Endodermal cell (in vitro differentiated cells): ENCODE data around the gene NFIA. TPM values are rescaled to one million over a fixed set of nuclear protein-coding genes. Genes with fewer than 3 reads are reported as not detected.

ENCODE experiments used
- DNase-seq: peaks from one replicate; pipeline ENCODE4 v3.0.0-alpha.2; 2017
- H3K27ac ChIP-seq: 2 replicates; pipeline ENCODE4 v1.5.1; 2013; ENCODE audit warnings: mild to moderate bottlenecking, low read depth, low read length, moderate library complexity
- H3K27me3 ChIP-seq: 2 replicates; pipeline ENCODE4 v1.6.1; 2013; ENCODE audit warnings: mild to moderate bottlenecking, low read length, moderate library complexity; ENCODE audit not compliant: insufficient read depth, control insufficient read depth, poor library complexity, severe bottlenecking
- H3K36me3 ChIP-seq: 2 replicates; pipeline ENCODE4 v1.7.0; 2013; ENCODE audit warnings: mild to moderate bottlenecking, low read length, moderate library complexity; ENCODE audit not compliant: control insufficient read depth, insufficient read depth
- H3K4me1 ChIP-seq: one replicate; pipeline ENCODE4 v1.7.0; 2013; ENCODE audit warnings: low read length; ENCODE audit not compliant: control insufficient read depth, insufficient read depth
- H3K4me3 ChIP-seq: 2 replicates; pipeline ENCODE4 v1.5.1; 2013; ENCODE audit warnings: mild to moderate bottlenecking, low read length, moderate library complexity
- H3K9ac ChIP-seq: 2 replicates; pipeline ENCODE4 v1.6.1; 2013; ENCODE audit warnings: mild to moderate bottlenecking, low read length, moderate library complexity; ENCODE audit not compliant: poor library complexity, severe bottlenecking; ENCODE audit errors: extremely low read depth
- H3K9me3 ChIP-seq: 2 replicates; pipeline ENCODE4 v1.6.1; 2013; ENCODE audit warnings: mild to moderate bottlenecking, low read length, moderate library complexity; ENCODE audit not compliant: control insufficient read depth
- H3K27ac Mint-ChIP-seq: 2 replicates; pipeline ENCODE4 v1.8.0; 2020; ENCODE audit warnings: mixed read lengths
- H3K27me3 Mint-ChIP-seq: 2 replicates; pipeline ENCODE4 v1.8.0; 2021; ENCODE audit warnings: mild to moderate bottlenecking, mixed read lengths; ENCODE audit not compliant: insufficient read depth
- H3K36me3 Mint-ChIP-seq: 2 replicates; pipeline ENCODE4 v1.8.0; 2020; ENCODE audit warnings: low read depth, mixed read lengths
- H3K4me1 Mint-ChIP-seq: 2 replicates; pipeline ENCODE4 v1.8.0; 2020; ENCODE audit warnings: mixed read lengths
- H3K4me3 Mint-ChIP-seq: 2 replicates; pipeline ENCODE4 v1.8.0; 2020; ENCODE audit warnings: mild to moderate bottlenecking, moderate library complexity, mixed read lengths
- H3K9me3 Mint-ChIP-seq: 2 replicates; pipeline ENCODE4 v1.8.0; 2020; ENCODE audit warnings: mild to moderate bottlenecking, mixed read lengths
- WGBS, 2 experiments: methylation state at CpG; one replicate each; pipeline versions ENCODE4 v1.1.5 to v1.1.7; 2013; ENCODE audit warnings: missing lambda C conversion rate in 2 of 2, mixed read lengths in 1 of 2; ENCODE audit not compliant: insufficient coverage in 1 of 2, insufficient read length in 1 of 2; 5-methylcytosine and 5-hydroxymethylcytosine counted together
- total RNA-seq, 2 donors: library from RNA; stranded (reverse); fragmentation: NEBNext Ultra II Directional in 1 of 2; extraction: Animal tissue kit (Norgen Biotek cat#: 25700) in 1 of 2; gene quantifications; 2 replicates in 1 of 2; 3 replicates in 1 of 2; pipeline ENCODE4 v1.2.1, GENCODE V29; 2021
- TF ChIP-seq, protein P1 (sequence below): fragments of 200-600 bp; sonication (generic); conservative IDR thresholded peaks from 2 replicates; pipeline ENCODE4 v1.5.0; 2021; ENCODE audit warnings: antibody characterized with exemption, mild to moderate bottlenecking

The NFIA gene
- total RNA-seq, 2 donors from 2014 or later: 2.3 to 3.8 TPM

DNA sequence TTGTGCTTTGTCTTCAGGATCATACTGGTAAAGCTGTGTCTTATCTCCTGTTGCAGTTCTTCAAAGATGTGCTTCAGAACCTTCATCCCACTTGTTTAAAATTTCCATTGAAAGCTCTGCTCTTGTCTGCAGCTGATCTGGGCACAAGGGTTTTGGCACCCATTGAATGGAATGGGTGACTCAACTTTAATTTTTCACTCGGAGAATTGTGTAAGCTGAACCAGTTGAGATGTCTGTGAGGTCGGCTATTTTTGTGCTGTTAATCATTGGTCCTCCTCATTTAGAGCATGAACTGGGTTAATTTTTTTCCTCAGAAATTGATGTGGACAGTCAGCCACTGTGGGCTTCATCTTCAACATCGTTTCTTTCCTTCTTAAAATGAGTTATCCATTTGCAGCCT, 390.5 kb downstream of the NFIA start:
- H3K4me3 ChIP-seq: no peak overlapping the region
- H3K27ac ChIP-seq: no peak overlapping the region
- H3K9me3 Mint-ChIP-seq: no peaks in the 10 kb centered on the region
- H3K27me3 Mint-ChIP-seq: peaks cover 76% of the 10 kb centered on the region
- no peaks in the 10 kb centered on the region for H3K4me1 Mint-ChIP-seq
- TF ChIP-seq, protein P1, sequence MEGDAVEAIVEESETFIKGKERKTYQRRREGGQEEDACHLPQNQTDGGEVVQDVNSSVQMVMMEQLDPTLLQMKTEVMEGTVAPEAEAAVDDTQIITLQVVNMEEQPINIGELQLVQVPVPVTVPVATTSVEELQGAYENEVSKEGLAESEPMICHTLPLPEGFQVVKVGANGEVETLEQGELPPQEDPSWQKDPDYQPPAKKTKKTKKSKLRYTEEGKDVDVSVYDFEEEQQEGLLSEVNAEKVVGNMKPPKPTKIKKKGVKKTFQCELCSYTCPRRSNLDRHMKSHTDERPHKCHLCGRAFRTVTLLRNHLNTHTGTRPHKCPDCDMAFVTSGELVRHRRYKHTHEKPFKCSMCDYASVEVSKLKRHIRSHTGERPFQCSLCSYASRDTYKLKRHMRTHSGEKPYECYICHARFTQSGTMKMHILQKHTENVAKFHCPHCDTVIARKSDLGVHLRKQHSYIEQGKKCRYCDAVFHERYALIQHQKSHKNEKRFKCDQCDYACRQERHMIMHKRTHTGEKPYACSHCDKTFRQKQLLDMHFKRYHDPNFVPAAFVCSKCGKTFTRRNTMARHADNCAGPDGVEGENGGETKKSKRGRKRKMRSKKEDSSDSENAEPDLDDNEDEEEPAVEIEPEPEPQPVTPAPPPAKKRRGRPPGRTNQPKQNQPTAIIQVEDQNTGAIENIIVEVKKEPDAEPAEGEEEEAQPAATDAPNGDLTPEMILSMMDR: no peak
- no peaks in the 10 kb centered on the region for H3K36me3 ChIP-seq
- H3K4me3 Mint-ChIP-seq: no peak overlapping the region
- 62 to 63% methylated on average over 3 of the region's 3 CpGs for WGBS, 2 experiments
- no peaks in the 10 kb centered on the region for H3K4me1 ChIP-seq
- H3K27ac Mint-ChIP-seq: no peak overlapping the region
- peaks cover 32% of the 10 kb centered on the region for H3K27me3 ChIP-seq
- no peak for DNase-seq
- no peaks in the 10 kb centered on the region for H3K36me3 Mint-ChIP-seq
- no peaks in the 10 kb centered on the region for H3K9me3 ChIP-seq
- H3K9ac ChIP-seq: no peak overlapping the region

DNA sequence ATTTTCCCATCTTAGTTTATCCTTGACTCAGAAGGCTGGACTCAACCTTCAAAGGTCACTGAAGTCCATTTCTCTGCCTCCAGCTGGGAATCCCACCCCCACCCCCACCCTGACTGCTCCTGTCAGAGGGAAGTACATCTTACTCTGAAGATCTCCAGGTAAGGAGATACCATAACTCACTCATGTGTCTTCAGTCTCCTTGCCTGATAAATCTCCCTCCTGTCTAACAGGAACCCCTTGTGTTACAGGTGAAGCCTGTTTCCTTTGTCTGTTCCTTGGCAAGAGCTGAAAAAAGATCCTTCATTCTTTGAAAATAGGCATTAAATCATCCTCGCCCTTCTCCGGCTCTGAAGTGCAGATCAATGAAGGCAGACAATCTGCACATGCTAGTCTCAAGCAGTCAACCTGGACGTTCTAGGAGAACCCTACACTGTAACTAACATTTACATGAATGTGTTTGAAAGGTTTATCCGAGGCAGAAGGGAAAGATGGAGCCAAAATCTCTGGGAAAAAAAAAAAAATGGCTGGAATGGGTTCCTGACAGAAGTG, 392.0 kb downstream of the NFIA start:
- H3K36me3 ChIP-seq: no peaks in the 10 kb centered on the region
- no peaks in the 10 kb centered on the region for H3K36me3 Mint-ChIP-seq
- H3K4me3 Mint-ChIP-seq: no peak overlapping the region
- H3K4me3 ChIP-seq: no peak overlapping the region
- no peak overlapping the region for H3K27ac ChIP-seq
- peaks cover 90% of the 10 kb centered on the region for H3K27me3 Mint-ChIP-seq
- WGBS, 2 experiments: 70 to 86% methylated on average over 2 to 4 of the region's 4 CpGs
- peaks cover 46% of the 10 kb centered on the region for H3K27me3 ChIP-seq
- H3K9ac ChIP-seq: no peak overlapping the region
- no peaks in the 10 kb centered on the region for H3K9me3 ChIP-seq
- no peaks in the 10 kb centered on the region for H3K9me3 Mint-ChIP-seq
- TF ChIP-seq, protein P1: no peak
- no peaks in the 10 kb centered on the region for H3K4me1 ChIP-seq
- H3K27ac Mint-ChIP-seq: no peak overlapping the region
- no peaks in the 10 kb centered on the region for H3K4me1 Mint-ChIP-seq
- DNase-seq: no peak

DNA sequence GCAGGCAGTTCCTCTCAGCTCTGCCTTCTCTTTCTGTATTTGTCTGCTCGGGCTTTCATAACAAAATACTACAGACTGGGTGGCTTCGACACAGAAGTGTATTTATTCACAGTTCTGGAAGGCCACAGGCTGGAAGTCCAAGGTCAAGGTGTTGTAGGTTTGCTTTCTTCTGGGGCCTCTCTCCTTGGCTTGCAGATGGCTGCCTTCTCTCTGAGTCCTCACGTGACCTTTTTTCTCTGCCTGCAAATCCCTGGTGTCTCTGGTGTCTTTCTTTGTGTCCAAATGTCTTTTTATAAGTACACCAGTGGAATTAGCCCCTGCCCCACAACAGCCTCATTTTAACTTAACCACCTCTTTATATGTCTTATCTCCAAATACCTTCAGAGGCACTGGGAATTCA, 392.6 kb downstream of the NFIA start:
- TF ChIP-seq, protein P1: no peak
- H3K9ac ChIP-seq: no peak overlapping the region
- H3K4me1 ChIP-seq: no peaks in the 10 kb centered on the region
- H3K9me3 ChIP-seq: no peaks in the 10 kb centered on the region
- Mint-ChIP-seq H3K27ac (no peak overlapping the region), H3K36me3 (no peaks in the 10 kb centered on the region), H3K4me1 (no peaks in the 10 kb centered on the region), H3K27me3 (peaks cover 94% of the 10 kb centered on the region), H3K9me3 (no peaks in the 10 kb centered on the region), H3K4me3 (no peak overlapping the region)
- H3K4me3 ChIP-seq: no peak overlapping the region
- H3K36me3 ChIP-seq: no peaks in the 10 kb centered on the region
- peaks cover 52% of the 10 kb centered on the region for H3K27me3 ChIP-seq
- no peak overlapping the region for H3K27ac ChIP-seq
- no peak for DNase-seq
- WGBS, 2 experiments: 81 to 83% methylated on average over 3 of the region's 3 CpGs
